T-cell (primary cell): ENCODE data around the gene PBXIP1. TPM values are rescaled to one million over a fixed set of nuclear protein-coding genes. Genes with fewer than 3 reads are reported as not detected.
"Not testable (repeated sequence)": the region's sequence is repeated elsewhere in the genome, so short reads cannot be mapped to it uniquely, and the experiment has no call there.

ENCODE experiments used
- ATAC-seq, 4 experiments: fragments of 200-7000 bp in 3 of 4; fragments of 150-1000 bp in 1 of 4; cut with Tn5 transposase; replicated peaks in 1 of 4; 1 replicate in 3 of 4; 2 replicates in 1 of 4; pipeline ENCODE4 v1.10.0; 2021; ENCODE audit warnings: moderate library complexity in 3 of 4, mild to moderate bottlenecking in 2 of 4, moderate number of reproducible peaks in 1 of 4
- CTCF ChIA-PET, 2 donors: fragments of 300-600 bp; sonication (Branson Sonifier 250); formaldehyde crosslinking; loops; one replicate each; lab custom pipeline; 2022; ENCODE audit warnings: antibody characterized with exemption in 2 of 2; lab: Charles Lee
- POLR2A ChIA-PET, 2 donors: fragments of 300-600 bp; sonication (Branson Sonifier 250); formaldehyde crosslinking; loops; one replicate each; lab custom pipeline; 2022; ENCODE audit warnings: antibody characterized with exemption in 2 of 2; lab: Charles Lee
- DNase-seq, 35 experiments: peaks; one replicate each; pipeline versions ENCODE4 v3.0.0 to v3.0.0-alpha.2; 2013 to 2023
- H3K27ac ChIP-seq: one replicate; pipeline ENCODE4 v1.5.1; 2013; ENCODE audit warnings: low read length
- H3K27me3 ChIP-seq, 2 experiments: replicated peaks in 1 of 2; 1 replicate in 1 of 2; 2 replicates in 1 of 2; pipeline versions ENCODE4 v1.6.1 to v1.7.0; 2013; ENCODE audit warnings: low read length in 1 of 2, mixed read lengths in 1 of 2; ENCODE audit not compliant: control insufficient read depth in 2 of 2, insufficient read depth in 2 of 2; ENCODE audit errors: extremely low read depth in 1 of 2
- H3K36me3 ChIP-seq, 2 donors: 1 replicate in 1 of 2; 2 replicates in 1 of 2; pipeline versions ENCODE4 v1.6.1 to v1.7.0; 2013; ENCODE audit warnings: low read length in 1 of 2; ENCODE audit not compliant: control insufficient read depth in 2 of 2, insufficient read depth in 1 of 2; ENCODE audit errors: extremely low read depth in 1 of 2
- H3K4me1 ChIP-seq, 2 experiments: 1 replicate in 1 of 2; 2 replicates in 1 of 2; pipeline versions ENCODE4 v1.6.1 to v1.7.0; 2013; ENCODE audit warnings: low read length in 2 of 2, mixed read lengths in 1 of 2; ENCODE audit not compliant: insufficient read depth in 2 of 2, control insufficient read depth in 1 of 2; ENCODE audit errors: extremely low read depth in 1 of 2
- H3K4me3 ChIP-seq, 2 donors: 1 replicate in 1 of 2; 2 replicates in 1 of 2; pipeline versions ENCODE4 v1.5.1 to v1.7.0; 2013; ENCODE audit warnings: mild to moderate bottlenecking in 2 of 2, low read length in 1 of 2, moderate library complexity in 1 of 2; ENCODE audit not compliant: control insufficient read depth in 1 of 2; ENCODE audit errors: extremely low read depth in 1 of 2
- H3K9me3 ChIP-seq: 2 replicates; pipeline ENCODE4 v1.7.0; 2013
- H3K27ac Mint-ChIP-seq, 2 donors: one replicate each; pipeline ENCODE4 v1.8.0; 2020 to 2021; ENCODE audit warnings: mild to moderate bottlenecking in 2 of 2, mixed read lengths in 2 of 2
- H3K27me3 Mint-ChIP-seq, 2 donors: one replicate each; pipeline ENCODE4 v1.8.0; 2021 to 2022; ENCODE audit warnings: mixed read lengths in 2 of 2
- H3K36me3 Mint-ChIP-seq: one replicate; pipeline ENCODE4 v1.8.0; 2021; ENCODE audit warnings: mixed read lengths
- H3K4me1 Mint-ChIP-seq, 3 donors: one replicate each; pipeline ENCODE4 v1.8.0; 2020 to 2022; ENCODE audit warnings: mixed read lengths in 3 of 3, mild to moderate bottlenecking in 1 of 3
- H3K4me3 Mint-ChIP-seq, 3 donors: one replicate each; pipeline ENCODE4 v1.8.0; 2020 to 2022; ENCODE audit warnings: mild to moderate bottlenecking in 3 of 3, mixed read lengths in 3 of 3, moderate library complexity in 3 of 3
- H3K9me3 Mint-ChIP-seq, 3 donors: one replicate each; pipeline ENCODE4 v1.8.0; 2020 to 2022; ENCODE audit warnings: mixed read lengths in 3 of 3
- WGBS: methylation state at CpG from one replicate; pipeline ENCODE4 v1.1.5; 2013; ENCODE audit warnings: missing lambda C conversion rate; ENCODE audit not compliant: insufficient coverage; 5-methylcytosine and 5-hydroxymethylcytosine counted together
- total RNA-seq, 35 experiments: library from RNA in 6 of 35; stranded (reverse) in 6 of 35; fragments of 120-200 nt in 1 of 35; gene quantifications; one replicate each; pipeline versions ENCODE4 v1.2.1 to v1.2.4 and lab custom pipeline; 2013 to 2026

Gene PBXIP1
- total RNA-seq, 5 donors from 2014 or later (not counting 1 experiment from before 2014, with no cell fraction given) = 299 to 450 (median 328) TPM

GRCh38 chr1:154908129-154908528 lies 47.8 kb downstream of the PBXIP1 start:
- H3K36me3 ChIP-seq, H3K4me3 Mint-ChIP-seq, H3K36me3 Mint-ChIP-seq, H3K27ac ChIP-seq, ATAC-seq, H3K4me3 ChIP-seq, H3K9me3 ChIP-seq, POLR2A ChIA-PET, H3K27ac Mint-ChIP-seq, CTCF ChIA-PET, H3K27me3 Mint-ChIP-seq, H3K9me3 Mint-ChIP-seq, H3K4me1 ChIP-seq, H3K27me3 ChIP-seq, DNase-seq, H3K4me1 Mint-ChIP-seq: not testable (repeated sequence)
- WGBS = no CpG with 5 or more reads among the region's 3 CpGs

GRCh38 chr1:154906621-154907081 lies 49.2 kb downstream of the PBXIP1 start:
- POLR2A ChIA-PET = no interaction called here
- no peaks in the 10 kb centered on the region for H3K36me3 Mint-ChIP-seq
- H3K4me3 Mint-ChIP-seq = no peak overlapping the region
- DNase-seq (peak in 1 of 35 experiments; percentile 27), ATAC-seq (no peak)
- 95% methylated on average over 5 of the region's 7 CpGs for WGBS
- Histone ChIP-seq H3K4me1 (no peaks in the 10 kb centered on the region), H3K27me3 (no peaks in the 10 kb centered on the region), H3K4me3 (no peak overlapping the region), H3K9me3 (no peaks in the 10 kb centered on the region), H3K36me3 (no peaks in the 10 kb centered on the region), H3K27ac (no peak overlapping the region)
- CTCF ChIA-PET = interaction anchor here in 1 of 2 donors (0.7 kb wide), 2 partner anchors 34 to 86 kb away, joined by 4 read pairs; no protein-coding TSS in a partner anchor
- no peak overlapping the region for H3K27ac Mint-ChIP-seq
- H3K27me3 Mint-ChIP-seq = no peaks in the 10 kb centered on the region
- no peaks in the 10 kb centered on the region for H3K4me1 Mint-ChIP-seq
- H3K9me3 Mint-ChIP-seq = no peaks in the 10 kb centered on the region

GRCh38 chr1:154902938-154903566 lies 52.8 kb downstream of the PBXIP1 start:
- H3K4me3 Mint-ChIP-seq = no peak overlapping the region
- DNase-seq (no peak), ATAC-seq (no peak)
- Histone ChIP-seq H3K4me1 (no peaks in the 10 kb centered on the region), H3K27ac (no peak overlapping the region), H3K9me3 (no peaks in the 10 kb centered on the region), H3K4me3 (no peak overlapping the region), H3K36me3 (no peaks in the 10 kb centered on the region), H3K27me3 (no peaks in the 10 kb centered on the region)
- no peaks in the 10 kb centered on the region for H3K36me3 Mint-ChIP-seq
- no peaks in the 10 kb centered on the region for H3K27me3 Mint-ChIP-seq
- no peaks in the 10 kb centered on the region for H3K9me3 Mint-ChIP-seq
- ChIA-PET POLR2A (no interaction called here), CTCF (no interaction called here)
- WGBS = 80% methylated on average over 1 of the region's 3 CpGs
- H3K27ac Mint-ChIP-seq = no peak overlapping the region
- no peaks in the 10 kb centered on the region for H3K4me1 Mint-ChIP-seq

- DNase-seq (no peak), ATAC-seq (no peak)
- CTCF ChIA-PET = no interaction called here
- H3K4me1 ChIP-seq = no peaks in the 10 kb centered on the region
- no peak overlapping the region for H3K27ac ChIP-seq
- Mint-ChIP-seq H3K36me3 (no peaks in the 10 kb centered on the region), H3K27me3 (no peaks in the 10 kb centered on the region), H3K4me3 (no peak overlapping the region), H3K9me3 (no peaks in the 10 kb centered on the region), H3K27ac (no peak overlapping the region), H3K4me1 (no peaks in the 10 kb centered on the region)
- POLR2A ChIA-PET = no interaction called here
- H3K4me3 ChIP-seq = no peak overlapping the region
- peaks cover 0 to 12% of the 10 kb centered on the region in 2 experiments for H3K27me3 ChIP-seq
- H3K36me3 ChIP-seq = no peaks in the 10 kb centered on the region
- WGBS = no CpG with 5 or more reads among the region's 1 CpG
- no peaks in the 10 kb centered on the region for H3K9me3 ChIP-seq
Measured at GRCh38 chr1:154901591-154901990, 54.3 kb downstream of the PBXIP1 start.

- DNase-seq (no peak), ATAC-seq (no peak)
- Histone ChIP-seq H3K4me3 (no peak overlapping the region), H3K4me1 (no peaks in the 10 kb centered on the region), H3K27me3 (peaks cover 0 to 13% of the 10 kb centered on the region in 2 experiments), H3K36me3 (no peaks in the 10 kb centered on the region), H3K27ac (no peak overlapping the region), H3K9me3 (no peaks in the 10 kb centered on the region)
- no peaks in the 10 kb centered on the region for H3K9me3 Mint-ChIP-seq
- H3K4me1 Mint-ChIP-seq = no peaks in the 10 kb centered on the region
- POLR2A ChIA-PET = no interaction called here
- no peak overlapping the region for H3K27ac Mint-ChIP-seq
- H3K4me3 Mint-ChIP-seq = no peak overlapping the region
- CTCF ChIA-PET = no interaction called here
- H3K36me3 Mint-ChIP-seq = no peaks in the 10 kb centered on the region
- H3K27me3 Mint-ChIP-seq = no peaks in the 10 kb centered on the region
- WGBS = 82% methylated on average over 1 of the region's 6 CpGs
Measured at GRCh38 chr1:154899041-154899440, 56.9 kb downstream of the PBXIP1 start.

- ATAC-seq (no peak), DNase-seq (no peak)
- no peak overlapping the region for H3K4me3 Mint-ChIP-seq
- no peaks in the 10 kb centered on the region for H3K4me1 ChIP-seq
- peaks cover 0 to 13% of the 10 kb centered on the region in 2 experiments for H3K27me3 ChIP-seq
- CTCF ChIA-PET = no interaction called here
- H3K36me3 ChIP-seq = no peaks in the 10 kb centered on the region
- H3K27ac Mint-ChIP-seq = no peak overlapping the region
- no peak overlapping the region for H3K27ac ChIP-seq
- peaks cover 0 to 7% (median 0%) of the 10 kb centered on the region in 3 donors for H3K4me1 Mint-ChIP-seq
- POLR2A ChIA-PET = no interaction called here
- 73% methylated on average over 6 of the region's 10 CpGs for WGBS
- H3K4me3 ChIP-seq = no peak overlapping the region
- no peaks in the 10 kb centered on the region for H3K27me3 Mint-ChIP-seq
- no peaks in the 10 kb centered on the region for H3K9me3 Mint-ChIP-seq
- H3K9me3 ChIP-seq = no peaks in the 10 kb centered on the region
- no peaks in the 10 kb centered on the region for H3K36me3 Mint-ChIP-seq
Measured at GRCh38 chr1:154896771-154897286, 59.1 kb downstream of the PBXIP1 start.
